Endothelial cell of umbilical vein (primary cell): ENCODE measurements around the gene OSCAR. TPM values are rescaled to one million over a fixed set of nuclear protein-coding genes. Genes with fewer than 3 reads are reported as not detected.

Experiments
- BruUV-seq: library from RNA; stranded (reverse); fragments of 400-500 nt; replicated peaks from 2 replicates; lab custom pipeline; 2021; lab: Mats Ljungman, UMichigan
- CTCF ChIA-PET: fragments of 300-600, 350-600 bp; sonication (Branson Sonifier 250); formaldehyde crosslinking; loops from one replicate; lab custom pipeline; 2021; ENCODE audit warnings: antibody characterized with exemption, inconsistent platforms; lab: Charles Lee
- POLR2A ChIA-PET: fragments of 300-600, 350-600 bp; sonication (Branson Sonifier 250); formaldehyde crosslinking; loops from one replicate; lab custom pipeline; 2021; ENCODE audit warnings: antibody characterized with exemption, inconsistent platforms; lab: Charles Lee
- DNase-seq: peaks from one replicate; pipeline ENCODE4 v3.0.0-alpha.2; 2011; ENCODE audit warnings: low read depth, low spot score
- FAIRE-seq: peaks from 2 replicates; lab custom pipeline; 2011; peaks lifted over from hg19 to GRCh38; lab: Jason Lieb, UNC
- H2AFZ ChIP-seq: 2 replicates; pipeline ENCODE4 v1.6.0; 2012; ENCODE audit warnings: low read depth, low read length, control low read depth, inconsistent platforms
- H3K27ac ChIP-seq: 2 replicates; pipeline ENCODE4 v1.5.1; 2011; ENCODE audit warnings: low read depth, mild to moderate bottlenecking, control low read depth, low read length, moderate library complexity; ENCODE audit not compliant: insufficient read depth
- H3K27me3 ChIP-seq, 2 experiments: 2 replicates each; pipeline versions ENCODE4 v1.6.0 to v1.6.1; 2011; ENCODE audit warnings: low read length in 2 of 2, mixed read lengths in 1 of 2; ENCODE audit not compliant: control insufficient read depth in 2 of 2, insufficient read depth in 2 of 2
- H3K36me3 ChIP-seq, 2 experiments: 2 replicates in 1 of 2; 3 replicates in 1 of 2; pipeline ENCODE4 v1.5.1; 2011; ENCODE audit warnings: low read length in 2 of 2, mild to moderate bottlenecking in 1 of 2, moderate library complexity in 1 of 2; ENCODE audit not compliant: control insufficient read depth in 2 of 2, insufficient read depth in 2 of 2; ENCODE audit errors: extremely low read depth in 1 of 2
- H3K4me1 ChIP-seq: 3 replicates; pipeline ENCODE4 v1.5.1; 2011; ENCODE audit warnings: mild to moderate bottlenecking, low read length; ENCODE audit not compliant: control insufficient read depth, insufficient read depth; ENCODE audit errors: extremely low read depth
- H3K4me2 ChIP-seq: 2 replicates; pipeline ENCODE4 v1.6.1; 2011; ENCODE audit warnings: low read length, control low read depth, mixed read lengths; ENCODE audit not compliant: insufficient read depth
- H3K4me3 ChIP-seq, 3 experiments: fragments of 200-600 bp in 1 of 3; sonication (generic), shearing (Covaris generic) in 1 of 3; replicated peaks in 1 of 3; 2 replicates each; pipeline ENCODE4 v1.5.1; 2011 to 2016; ENCODE audit warnings: control low read depth in 3 of 3, low read length in 3 of 3, mild to moderate bottlenecking in 2 of 3, inconsistent platforms in 1 of 3, low read depth in 1 of 3, moderate library complexity in 1 of 3; ENCODE audit not compliant: insufficient read depth in 1 of 3
- H3K79me2 ChIP-seq: 2 replicates; pipeline ENCODE4 v1.6.0; 2012; ENCODE audit warnings: low read length, inconsistent platforms; ENCODE audit not compliant: control insufficient read depth, insufficient read depth
- H3K9ac ChIP-seq: replicated peaks from 2 replicates; pipeline ENCODE3; 2011; ENCODE audit warnings: low read length, control low read depth; ENCODE audit not compliant: insufficient read depth; ENCODE audit errors: extremely low read depth
- H3K9me1 ChIP-seq: replicated peaks from 3 replicates; pipeline ENCODE4 v1.6.0; 2011; ENCODE audit warnings: mild to moderate bottlenecking, low read length; ENCODE audit not compliant: control insufficient read depth, insufficient read depth; ENCODE audit errors: extremely low read depth
- H3K9me3 ChIP-seq: replicated peaks from 2 replicates; pipeline ENCODE4 v1.5.1; 2012; ENCODE audit warnings: low read length, inconsistent platforms; ENCODE audit not compliant: control insufficient read depth, insufficient read depth
- H4K20me1 ChIP-seq: replicated peaks from 2 replicates; pipeline ENCODE3; 2011; ENCODE audit warnings: mild to moderate bottlenecking, low read length; ENCODE audit not compliant: control insufficient read depth, insufficient read depth; ENCODE audit errors: extremely low read depth
- CTCF ChIP-seq, 2 donors: IDR thresholded peaks; 1 replicate in 1 of 2; 2 replicates in 1 of 2; pipeline ENCODE4 v1.5.1; 2011; ENCODE audit warnings: low read length in 2 of 2, mild to moderate bottlenecking in 2 of 2, moderate library complexity in 2 of 2, control low read depth in 1 of 2, inconsistent platforms in 1 of 2, low read depth in 1 of 2; ENCODE audit not compliant: insufficient read depth in 1 of 2; ENCODE audit errors: extremely low read depth in 1 of 2
- EZH2 ChIP-seq: IDR thresholded peaks from 2 replicates; pipeline ENCODE4 v1.6.1; 2012; ENCODE audit warnings: borderline replicate concordance, low read depth, mild to moderate bottlenecking, moderate library complexity, low read length, inconsistent platforms; ENCODE audit not compliant: severe bottlenecking
- FOS ChIP-seq: IDR thresholded peaks from 2 replicates; pipeline ENCODE4 v1.6.1; 2011; ENCODE audit warnings: mild to moderate bottlenecking, low read length, moderate library complexity, borderline replicate concordance; ENCODE audit not compliant: insufficient read depth
- GATA2 ChIP-seq: IDR thresholded peaks from 2 replicates; pipeline ENCODE4 v1.7.0; 2011; ENCODE audit warnings: low read depth, mild to moderate bottlenecking, moderate library complexity, mixed read lengths, low read length; ENCODE audit not compliant: insufficient read length, insufficient read depth
- JUN ChIP-seq: IDR thresholded peaks from 2 replicates; pipeline ENCODE4 v1.6.1; 2011; ENCODE audit warnings: borderline replicate concordance, low read depth; ENCODE audit not compliant: insufficient read length, insufficient read depth
- MAX ChIP-seq: IDR thresholded peaks from 2 replicates; pipeline ENCODE4 v1.6.1; 2011; ENCODE audit not compliant: insufficient read depth, insufficient read length
- MYC ChIP-seq: IDR thresholded peaks from one replicate; pipeline ENCODE4 v1.6.1; 2011; ENCODE audit warnings: mild to moderate bottlenecking, low read depth, low read length
- POLR2A ChIP-seq: IDR thresholded peaks from 2 replicates; pipeline ENCODE4 v1.6.1; 2012; ENCODE audit warnings: low read depth, mild to moderate bottlenecking, control low read depth, low read length
- POLR2AphosphoS5 ChIP-seq: IDR thresholded peaks from 2 replicates; pipeline ENCODE4 v1.6.1; 2012; ENCODE audit warnings: low read depth, mild to moderate bottlenecking, control low read depth, low read length, moderate library complexity; ENCODE audit not compliant: insufficient read depth
- dilution Hi-C: fragments of 300-500 bp; cut with MboI; formaldehyde crosslinking; loops from one replicate; pipeline ENCODE4 v1.15.0; 2019; ENCODE audit warnings: low sequenced_read_pairs; ENCODE audit not compliant: extremely low pct_ligation_motif_present
- intact Hi-C: fragments of 100-400 bp; cut with micrococcal nuclease; formaldehyde crosslinking; loops from one replicate; pipeline ENCODE4 v1.10.0; 2022
- polyA plus RNA-seq, 4 experiments: library from polyadenylated mRNA; depleted of rRNA in 3 of 4; stranded (reverse) in 3 of 4; unstranded in 1 of 4; fragments of >200 nt; gene quantifications; 2 replicates each; pipeline versions ENCODE4 v1.2.1 to v1.2.3, GENCODE V29; 2011 to 2012; ENCODE audit warnings: missing spikeins in 1 of 4
- total RNA-seq: library from RNA; stranded (reverse); gene quantifications from 2 replicates; pipeline ENCODE4 v1.2.3, GENCODE V29; 2021

The OSCAR gene
- total and polyA plus RNA-seq, 2 donors (not counting 3 experiments of a cell fraction or from before 2014, with no cell fraction given) = 0.08 TPM; not detected in 1

DNA sequence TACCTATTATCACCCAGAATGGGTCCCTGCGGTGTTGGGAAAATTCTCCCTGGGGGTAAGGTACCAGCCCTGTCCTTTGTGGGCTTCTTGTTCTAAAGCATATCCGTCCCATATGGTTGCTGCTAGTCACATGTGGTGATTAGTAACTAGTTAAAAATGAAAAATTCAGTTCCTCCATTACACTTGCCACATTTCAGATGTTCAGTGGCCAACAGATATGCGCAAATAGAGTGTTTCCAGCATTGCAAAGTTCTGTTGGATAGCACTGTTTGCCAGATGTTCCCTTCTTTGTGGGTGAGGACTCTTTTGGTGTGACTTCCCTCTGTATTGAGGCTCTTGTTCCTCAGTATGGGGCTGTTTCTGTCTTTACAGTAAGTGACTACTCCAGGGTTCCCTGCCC is 40.8 kb upstream of the OSCAR start:
- dilution Hi-C loops = no loop called here
- H3K36me3 ChIP-seq = peaks cover 25 to 37% of the 10 kb centered on the region in 2 experiments

More for the DNA sequence above, 40.8 kb upstream of the OSCAR start:
- Histone ChIP-seq H3K9me1 (no peaks in the 10 kb centered on the region), H3K9ac (no peak overlapping the region), H3K9me3 (no peaks in the 10 kb centered on the region), H4K20me1 (no peaks in the 10 kb centered on the region), H3K4me2 (no peak overlapping the region), H3K27ac (no peak overlapping the region), H3K27me3 (no peaks in the 10 kb centered on the region), H3K4me3 (no peak overlapping the region), H2AFZ (no peak overlapping the region), H3K4me1 (peaks cover 11% of the 10 kb centered on the region), H3K79me2 (peaks cover 49% of the 10 kb centered on the region)
- DNase-seq (no peak), FAIRE-seq (no peak)
- ChIA-PET POLR2A (no interaction called here), CTCF (no interaction called here)
- no TSS peak for BruUV-seq
- no peak for TF ChIP-seq POLR2AphosphoS5
- no peak for TF ChIP-seq JUN
- no peak for TF ChIP-seq FOS
- no peak for TF ChIP-seq POLR2A
- no peak for TF ChIP-seq MAX
- TF ChIP-seq CTCF (IDR thresholded peaks at IDR 0.05; ENCODE audit: extremely low read depth in 1 of 2, insufficient read depth in 1 of 2, low read depth in 1 of 2, low read length in 2 of 2) = no peak
- TF ChIP-seq EZH2 = no peak
- TF ChIP-seq MYC = no peak
- no peak for TF ChIP-seq GATA2
- intact Hi-C loops = no loop called here
